HG03066 (cell line): Measurements from ENCODE around the gene NCOR1.
A peak's percentile ranks its signal among the peaks of the same experiment; 100 is the strongest.

ENCODE experiments used
- ATAC-seq: cut with Tn5 transposase; IDR thresholded peaks from one replicate; pipeline ENCODE4 v1.9.1; 2021; ENCODE audit warnings: low read depth; ENCODE audit not compliant: unreplicated experiment

Gene NCOR1

GRCh38 chr17:15981646-15982580 is 233.4 kb downstream of the NCOR1 start:
- no peak for ATAC-seq

- ATAC-seq = peak; percentile 98
These were observed 234.1 kb downstream of the NCOR1 start for GRCh38 chr17:15981208-15981607.
